Peyer's patch (tissue), 4 donors: ENCODE data around the gene SFTPD. TPM values are rescaled to one million over a fixed set of nuclear protein-coding genes. Genes with fewer than 3 reads are reported as not detected.
A peak's percentile ranks its signal among the peaks of the same experiment; 100 is the strongest.

Experiments
- DNase-seq, 3 donors: peaks; one replicate each; pipeline ENCODE4 v3.0.0-alpha.2; 2017 to 2019
- H3K27ac ChIP-seq, 4 donors: fragments of 200-600 bp; sonication (generic); one replicate each; pipeline ENCODE4 v1.5.1; 2016 to 2019
- H3K27me3 ChIP-seq, 2 donors: fragments of 200-600 bp; sonication (generic); one replicate each; pipeline ENCODE4 v1.5.1; 2019
- H3K36me3 ChIP-seq, 3 donors: fragments of 200-600 bp; sonication (generic); one replicate each; pipeline ENCODE4 v1.5.1; 2016 to 2019
- H3K4me1 ChIP-seq, 4 donors: fragments of 200-600 bp; sonication (generic); one replicate each; pipeline ENCODE4 v1.5.1; 2016 to 2019
- H3K4me3 ChIP-seq, 4 donors: fragments of 200-600 bp; sonication (generic); 1 replicate in 3 of 4; 2 replicates in 1 of 4; pipeline ENCODE4 v1.5.1; 2016 to 2019; ENCODE audit warnings: mild to moderate bottlenecking in 1 of 4
- H3K9me3 ChIP-seq, 4 donors: fragments of 200-600 bp; sonication (generic); one replicate each; pipeline ENCODE4 v1.5.1; 2016 to 2019; ENCODE audit warnings: mild to moderate bottlenecking in 1 of 4
- POLR2A ChIP-seq, 2 donors: fragments of 450-650 bp; IDR thresholded peaks; one replicate each; pipeline ENCODE4 v1.5.1; 2017; ENCODE audit warnings: antibody characterized with exemption in 2 of 2, mild to moderate bottlenecking in 2 of 2, moderate library complexity in 2 of 2
- total RNA-seq, 4 donors: library from RNA; depleted of rRNA; stranded (reverse); fragments of >200 nt; gene quantifications; one replicate each; pipeline ENCODE4 v1.1.0, GENCODE V29; 2016
- TF ChIP-seq, protein P1 (sequence below), 6 experiments: fragments of 450-650 bp in 4 of 6; fragments of 200-600 bp in 2 of 6; sonication (generic) in 1 of 6; IDR thresholded peaks; one replicate each; pipeline ENCODE4 v1.5.1; 2017 to 2019; ENCODE audit warnings: antibody characterized with exemption in 6 of 6, mild to moderate bottlenecking in 3 of 6, moderate library complexity in 1 of 6

Gene SFTPD
- total RNA-seq, 4 donors from 2014 or later, result not detected

DNA sequence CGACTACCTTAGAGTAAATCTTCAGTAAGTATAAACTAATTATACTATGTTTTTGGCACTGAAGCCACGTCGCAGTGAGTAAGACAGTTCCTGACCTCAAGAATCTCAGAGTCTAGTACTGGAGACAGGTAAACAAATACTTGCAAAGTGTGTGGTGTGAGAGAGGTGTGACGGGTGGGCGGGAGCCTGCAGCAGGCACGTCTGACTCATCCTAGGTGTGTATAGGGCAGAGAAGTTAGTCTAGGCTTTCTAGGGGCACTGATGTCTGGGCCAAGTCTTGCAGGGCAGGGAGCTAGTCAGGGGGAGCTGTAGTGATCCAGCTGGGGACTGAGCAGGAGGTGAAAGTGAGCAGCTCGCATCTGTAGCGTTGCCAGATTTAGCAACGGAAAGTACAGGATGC lies 35.9 kb upstream of the SFTPD start:
- no peaks in the 10 kb centered on the region for H3K36me3 ChIP-seq
- TF ChIP-seq, protein P1, sequence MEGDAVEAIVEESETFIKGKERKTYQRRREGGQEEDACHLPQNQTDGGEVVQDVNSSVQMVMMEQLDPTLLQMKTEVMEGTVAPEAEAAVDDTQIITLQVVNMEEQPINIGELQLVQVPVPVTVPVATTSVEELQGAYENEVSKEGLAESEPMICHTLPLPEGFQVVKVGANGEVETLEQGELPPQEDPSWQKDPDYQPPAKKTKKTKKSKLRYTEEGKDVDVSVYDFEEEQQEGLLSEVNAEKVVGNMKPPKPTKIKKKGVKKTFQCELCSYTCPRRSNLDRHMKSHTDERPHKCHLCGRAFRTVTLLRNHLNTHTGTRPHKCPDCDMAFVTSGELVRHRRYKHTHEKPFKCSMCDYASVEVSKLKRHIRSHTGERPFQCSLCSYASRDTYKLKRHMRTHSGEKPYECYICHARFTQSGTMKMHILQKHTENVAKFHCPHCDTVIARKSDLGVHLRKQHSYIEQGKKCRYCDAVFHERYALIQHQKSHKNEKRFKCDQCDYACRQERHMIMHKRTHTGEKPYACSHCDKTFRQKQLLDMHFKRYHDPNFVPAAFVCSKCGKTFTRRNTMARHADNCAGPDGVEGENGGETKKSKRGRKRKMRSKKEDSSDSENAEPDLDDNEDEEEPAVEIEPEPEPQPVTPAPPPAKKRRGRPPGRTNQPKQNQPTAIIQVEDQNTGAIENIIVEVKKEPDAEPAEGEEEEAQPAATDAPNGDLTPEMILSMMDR (IDR thresholded peaks at IDR 0.05), result no peak
- TF ChIP-seq POLR2A (IDR thresholded peaks at IDR 0.05), result no peak
- no peak overlapping the region for H3K27ac ChIP-seq
- no peak overlapping the region for H3K4me3 ChIP-seq
- peaks cover 0 to 4% (median 0%) of the 10 kb centered on the region in 4 donors for H3K9me3 ChIP-seq
- no peak for DNase-seq
- H3K27me3 ChIP-seq, result no peaks in the 10 kb centered on the region
- H3K4me1 ChIP-seq, result peaks cover 0 to 21% (median 2%) of the 10 kb centered on the region in 4 donors

DNA sequence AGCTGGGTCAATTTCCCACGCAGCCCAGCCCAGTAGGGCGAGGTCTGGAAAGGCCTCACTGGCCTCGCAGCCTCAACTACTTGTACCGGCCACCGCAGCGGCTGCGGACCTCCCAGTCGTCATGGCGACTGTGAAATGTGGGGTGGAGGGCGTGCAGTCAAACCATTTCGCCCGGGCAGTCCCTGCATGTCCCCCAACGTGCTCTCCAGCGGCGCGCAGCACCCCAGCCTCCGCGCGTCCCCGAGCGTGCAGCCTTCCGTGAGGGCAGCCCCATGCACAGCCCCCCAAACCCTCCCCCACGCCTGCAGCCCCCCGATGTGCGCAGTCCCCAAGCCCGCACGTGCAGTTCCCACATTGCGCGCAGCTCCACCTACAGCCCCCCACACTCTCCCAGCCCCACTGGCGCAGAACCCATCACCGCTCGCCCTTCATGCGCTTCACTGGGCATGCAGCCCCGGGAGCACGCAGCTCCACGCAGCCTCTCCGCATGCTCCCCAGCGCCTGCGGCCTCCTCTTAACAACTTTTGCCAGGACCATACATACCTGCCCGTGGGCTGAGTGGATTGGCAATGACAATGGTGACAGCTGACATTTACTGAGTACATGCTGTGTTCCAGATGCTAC lies 34.5 kb upstream of the SFTPD start:
- TF ChIP-seq POLR2A (IDR thresholded peaks at IDR 0.05), result no peak
- TF ChIP-seq, protein P1 (IDR thresholded peaks at IDR 0.05), result no peak
- no peak for DNase-seq
- Histone ChIP-seq H3K27me3 (no peaks in the 10 kb centered on the region), H3K9me3 (peaks cover 0 to 4% (median 0%) of the 10 kb centered on the region in 4 donors), H3K27ac (no peak overlapping the region), H3K4me1 (peaks cover 0 to 21% (median 2%) of the 10 kb centered on the region in 4 donors), H3K36me3 (no peaks in the 10 kb centered on the region), H3K4me3 (no peak overlapping the region)

DNA sequence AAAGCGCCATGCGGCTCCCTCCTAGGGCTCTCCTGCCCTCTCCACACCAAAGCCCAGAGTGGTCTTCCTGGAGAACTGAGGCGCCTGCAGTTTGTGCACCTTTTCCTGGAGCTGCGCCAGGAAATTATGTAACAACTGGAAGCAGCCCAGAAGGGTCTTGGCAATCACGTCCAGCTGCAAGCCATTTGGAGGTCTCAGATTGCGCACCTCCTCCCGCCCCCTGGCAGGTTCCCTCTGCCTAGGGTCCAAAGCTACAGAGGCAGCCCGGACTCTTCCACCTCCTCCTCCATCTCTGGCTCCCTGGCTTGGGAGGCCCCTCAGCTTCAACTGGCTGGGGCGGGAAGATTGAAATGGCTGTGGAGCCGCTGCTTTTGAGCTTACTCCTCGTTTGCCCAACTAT lies 34.0 kb upstream of the SFTPD start:
- Histone ChIP-seq H3K9me3 (peaks cover 0 to 4% (median 0%) of the 10 kb centered on the region in 4 donors), H3K36me3 (no peaks in the 10 kb centered on the region), H3K27ac (no peak overlapping the region), H3K4me3 (no peak overlapping the region), H3K4me1 (peaks cover 0 to 21% (median 2%) of the 10 kb centered on the region in 4 donors), H3K27me3 (no peaks in the 10 kb centered on the region)
- TF ChIP-seq, protein P1 (IDR thresholded peaks at IDR 0.05), result no peak
- no peak for TF ChIP-seq POLR2A (IDR thresholded peaks at IDR 0.05)
- DNase-seq, result no peak

DNA sequence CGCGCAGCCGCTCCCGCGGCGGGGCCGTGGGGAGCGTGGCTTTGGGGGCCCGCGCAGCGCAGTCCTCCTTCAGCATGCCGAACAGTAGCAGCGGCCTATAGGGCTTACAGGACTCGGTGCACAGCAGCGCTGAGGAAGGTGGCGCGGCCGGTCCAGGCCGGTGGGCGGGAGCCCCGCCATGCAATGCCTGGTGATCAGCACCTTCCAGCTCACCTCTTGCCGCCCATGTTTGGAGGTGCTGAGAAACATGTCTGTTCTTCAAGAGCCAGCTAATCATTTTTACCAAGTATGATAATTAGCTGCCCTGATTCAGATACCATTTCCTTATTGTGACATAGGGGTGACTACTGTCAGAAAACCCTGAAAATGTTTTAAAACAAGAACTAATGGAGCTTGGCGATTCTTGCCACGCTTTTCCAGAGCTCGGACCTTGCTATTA lies 33.5 kb upstream of the SFTPD start:
- peak in 1 of 3 donors; percentile 47 for DNase-seq
- TF ChIP-seq, protein P1 (IDR thresholded peaks at IDR 0.05), result no peak
- Histone ChIP-seq H3K9me3 (peaks cover 0 to 4% (median 0%) of the 10 kb centered on the region in 4 donors), H3K27me3 (no peaks in the 10 kb centered on the region), H3K4me1 (peaks cover 0 to 21% (median 2%) of the 10 kb centered on the region in 4 donors), H3K4me3 (peak overlapping the region in 3 of 4 donors; percentile 43 to 68 (median 59)), H3K27ac (peak overlapping the region in 2 of 4 donors; percentile 6 to 76), H3K36me3 (no peaks in the 10 kb centered on the region)

DNA sequence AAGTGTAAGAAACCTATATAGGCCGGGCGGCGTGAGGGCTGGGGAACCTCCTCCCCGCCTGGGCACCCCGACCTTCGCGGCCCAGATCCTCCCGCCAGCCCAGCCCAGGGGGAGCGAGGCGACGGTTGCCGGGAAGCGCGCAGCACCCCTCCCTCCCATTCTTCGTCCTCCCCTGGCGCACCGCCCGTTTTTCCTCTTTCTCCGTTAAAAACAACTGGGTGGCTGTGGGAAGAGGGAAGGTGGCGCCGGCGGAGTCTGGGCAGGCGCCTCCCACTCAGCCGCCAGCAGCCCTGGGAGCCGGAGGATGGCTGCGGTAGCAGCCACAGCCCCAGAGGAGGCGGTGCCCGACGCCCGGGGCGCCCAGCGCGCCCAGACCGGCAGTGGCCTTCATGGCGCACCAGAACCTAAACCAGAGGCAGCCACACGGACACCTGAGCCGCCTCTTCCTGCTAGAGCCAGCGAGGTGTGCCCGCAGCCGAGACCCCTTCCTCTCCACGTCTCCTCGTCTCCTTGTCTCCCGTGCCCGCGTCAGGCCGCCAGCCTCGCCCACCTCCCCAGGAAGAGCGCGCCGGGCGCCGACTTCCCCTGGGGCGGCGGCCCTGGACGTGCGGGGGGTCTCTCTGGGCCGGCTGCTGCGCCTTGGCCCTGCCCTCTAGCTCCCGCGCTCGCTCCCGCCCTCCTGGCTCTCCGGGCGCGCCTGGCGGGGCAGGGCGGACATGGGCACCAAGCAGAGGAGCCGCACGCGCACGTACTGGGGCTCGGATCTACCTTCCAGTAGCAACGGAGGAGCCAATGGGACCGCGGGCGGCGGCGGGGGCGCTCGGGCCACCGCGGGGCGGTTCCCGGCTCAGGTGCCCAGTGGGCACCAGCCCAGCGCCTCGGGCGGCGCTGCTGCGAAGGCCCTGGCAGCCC lies 32.8 kb upstream of the SFTPD start:
- H3K4me3 ChIP-seq, result peak overlapping the region; percentile 28 to 68 (median 51)

More for the DNA sequence above, 32.8 kb upstream of the SFTPD start:
- H3K27me3 ChIP-seq, result no peaks in the 10 kb centered on the region
- H3K4me1 ChIP-seq, result peaks cover 0 to 21% (median 2%) of the 10 kb centered on the region in 4 donors
- peak overlapping the region in 3 of 4 donors; percentile 6 to 76 (median 42) for H3K27ac ChIP-seq
- no peak for TF ChIP-seq POLR2A (IDR thresholded peaks at IDR 0.05)
- TF ChIP-seq, protein P1 (IDR thresholded peaks at IDR 0.05), result no peak
- no peaks in the 10 kb centered on the region for H3K9me3 ChIP-seq
- peak in 2 of 3 donors; percentile 49 to 57 for DNase-seq
- H3K36me3 ChIP-seq, result no peaks in the 10 kb centered on the region
